CD4-positive, alpha-beta T cell treated with Interleukin-6 at 100 ng/mL for 8 hours (primary cell): ENCODE results near the gene ARID5B.

Experiments
- DNase-seq: peaks from one replicate; pipeline ENCODE4 v3.0.0-alpha.2; 2020; ENCODE audit warnings: mixed read lengths, low spot score

Gene ARID5B

GRCh38 chr10:61904733-61905725 lies 3.5 kb downstream of the ARID5B start:
- DNase-seq: peak; percentile 34

DNA sequence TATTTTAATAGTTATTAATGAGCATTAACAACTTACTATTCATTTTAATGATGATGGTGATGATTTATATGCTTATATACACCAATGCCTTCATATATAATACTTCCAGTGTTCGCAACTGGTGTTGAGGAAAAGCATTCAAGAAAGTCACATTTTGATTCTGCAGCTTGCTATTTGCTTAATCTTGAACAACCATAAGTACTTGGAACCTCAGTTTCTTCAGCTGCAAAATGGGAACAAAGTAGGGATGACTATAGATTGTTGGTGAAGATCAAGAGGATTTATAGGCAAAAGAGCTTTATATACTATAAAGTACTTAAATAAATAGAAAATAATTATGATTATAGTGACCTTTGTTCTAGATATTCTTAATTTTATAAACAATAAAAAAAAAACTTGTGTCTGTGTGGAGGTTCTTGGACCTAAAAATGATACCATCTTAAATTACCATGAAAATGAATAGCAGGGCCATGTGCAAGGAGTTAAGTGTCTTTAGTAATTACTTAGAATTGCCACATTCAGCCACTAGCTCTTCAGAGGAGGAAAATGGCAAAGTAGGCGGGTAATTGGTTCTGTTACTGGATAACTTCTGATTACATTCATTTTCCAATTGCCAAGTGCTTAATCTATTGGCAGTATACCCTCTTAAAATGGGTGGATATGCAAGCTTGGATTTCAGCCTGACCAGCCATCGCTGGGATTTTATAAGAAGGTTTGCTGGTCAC lies 4.5 kb downstream of the ARID5B start:
- no peak for DNase-seq

DNA sequence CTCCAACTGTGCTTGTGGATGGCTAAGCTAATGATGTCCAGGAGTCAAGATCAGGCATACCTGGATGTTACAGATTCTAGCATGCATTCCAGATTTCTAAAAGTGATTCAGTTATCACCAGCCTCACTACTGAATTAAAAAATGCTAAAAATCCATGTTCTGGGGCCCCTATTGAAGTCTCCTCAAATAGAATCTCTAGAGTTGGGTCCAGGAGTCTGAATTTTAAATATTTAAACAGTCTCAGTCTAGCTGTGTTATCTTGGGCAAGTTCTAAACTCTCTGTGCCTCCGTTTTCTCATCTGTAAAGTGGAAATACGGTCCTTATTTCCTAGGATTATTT lies 5.0 kb downstream of the ARID5B start:
- no peak for DNase-seq

DNA sequence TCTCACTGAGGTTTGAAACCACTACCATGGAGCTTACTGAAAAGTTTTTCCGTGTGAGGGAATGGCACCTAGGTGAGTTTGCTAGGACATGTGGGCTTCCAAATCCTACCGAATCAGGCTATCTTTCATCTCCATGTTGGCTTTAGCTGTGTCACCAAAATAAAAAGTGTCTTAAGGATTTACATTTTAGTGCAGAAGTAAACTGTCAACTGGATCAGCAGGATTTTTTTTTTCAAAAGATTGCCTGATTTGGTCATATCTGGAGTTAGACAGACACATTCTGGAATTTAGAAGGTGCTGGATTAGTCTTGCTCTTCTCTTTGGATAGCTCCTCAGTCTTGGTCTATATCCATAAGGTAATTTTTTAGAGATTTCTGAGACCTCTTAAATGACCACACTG lies 5.5 kb downstream of the ARID5B start:
- DNase-seq: no peak

GRCh38 chr10:61907587-61907986 lies 6.1 kb downstream of the ARID5B start:
- DNase-seq: no peak

DNA sequence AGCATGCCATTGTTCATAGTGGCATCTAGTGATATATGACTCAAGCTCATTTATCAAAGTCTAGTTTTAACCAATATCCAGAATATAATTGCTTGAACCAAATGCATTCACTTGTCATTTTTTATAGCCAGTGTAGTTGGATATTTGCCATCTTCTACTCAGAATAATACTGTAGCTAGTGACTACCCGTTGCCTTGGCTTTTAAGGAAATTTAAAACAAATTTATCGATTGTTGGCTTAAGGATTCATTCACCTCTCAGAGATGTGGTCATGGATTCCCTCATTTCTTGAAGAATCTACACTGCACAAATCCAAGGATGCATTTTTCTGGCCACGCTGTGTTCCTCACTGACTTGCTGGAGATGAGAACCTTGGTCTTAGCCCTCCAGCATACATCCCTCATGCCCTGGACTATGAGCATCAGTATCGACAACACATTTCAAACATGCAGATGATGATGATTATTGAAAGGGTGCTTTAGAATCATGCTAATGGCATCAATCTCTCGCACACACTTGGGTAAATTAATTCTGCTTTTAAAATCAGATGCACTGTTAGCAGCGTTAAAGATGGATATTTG lies 8.8 kb downstream of the ARID5B start:
- no peak for DNase-seq

DNA sequence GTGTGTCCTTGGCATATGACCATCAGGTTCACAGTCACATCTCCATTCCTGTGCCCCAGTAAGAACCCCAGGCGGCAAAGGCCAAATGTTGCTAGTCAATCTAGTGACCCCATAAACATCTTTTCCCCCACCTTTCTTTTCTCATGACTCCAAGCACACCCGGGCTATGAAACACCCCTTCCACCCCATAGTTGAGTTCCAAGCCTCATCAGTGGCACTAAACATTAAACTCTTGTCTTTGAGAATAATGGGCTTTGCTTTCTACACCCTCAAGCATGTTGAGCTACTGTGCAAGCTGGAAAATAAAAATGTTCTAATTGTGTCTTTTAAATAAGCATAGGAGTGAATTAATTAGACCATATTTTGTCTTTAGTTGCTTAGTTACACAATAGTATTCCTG lies 9.4 kb downstream of the ARID5B start:
- no peak for DNase-seq

- no peak for DNase-seq
These were observed 9.9 kb downstream of the ARID5B start for GRCh38 chr10:61911425-61911824.

DNA sequence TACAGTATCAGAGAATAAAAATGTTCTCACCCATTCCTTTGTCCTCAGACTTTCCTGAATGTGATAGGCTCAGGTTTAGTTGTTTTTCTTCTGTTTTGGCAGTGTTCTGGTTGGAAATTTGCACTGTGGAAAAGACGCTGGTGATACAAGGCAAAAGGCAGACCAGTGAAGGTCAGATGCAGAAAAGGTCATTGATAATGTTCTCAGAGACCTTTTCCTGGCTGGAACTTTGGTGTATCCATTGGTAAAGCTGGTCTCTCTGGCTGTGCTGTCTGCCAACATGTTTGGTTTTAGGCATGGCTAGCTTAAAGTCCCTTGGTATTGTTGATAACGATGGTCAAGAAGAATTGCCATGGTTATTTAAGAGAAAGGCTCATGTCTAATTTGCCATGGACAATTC lies 11.5 kb downstream of the ARID5B start:
- DNase-seq: no peak

DNA sequence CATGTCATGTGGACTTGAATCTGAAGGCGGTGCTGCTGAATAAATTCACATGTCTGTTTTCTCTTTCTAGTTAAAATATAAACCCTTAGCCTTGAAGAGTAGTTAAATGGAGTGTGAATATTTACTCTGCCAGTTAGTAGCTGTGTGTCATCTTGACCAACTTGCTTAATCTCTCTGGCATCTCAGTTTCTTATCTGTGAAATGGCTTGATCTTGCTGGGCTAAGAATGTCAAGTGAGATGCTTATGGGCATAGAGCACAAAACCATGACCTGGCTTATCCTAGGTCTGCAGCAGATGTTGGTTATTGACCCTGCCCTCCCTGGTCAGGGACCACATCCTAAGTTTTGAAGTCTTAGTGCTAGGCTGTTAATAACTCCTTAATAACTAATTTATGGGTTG lies 16.6 kb downstream of the ARID5B start:
- DNase-seq: no peak

- no peak for DNase-seq
These were observed 17.5 kb downstream of the ARID5B start for GRCh38 chr10:61918989-61919388.

DNA sequence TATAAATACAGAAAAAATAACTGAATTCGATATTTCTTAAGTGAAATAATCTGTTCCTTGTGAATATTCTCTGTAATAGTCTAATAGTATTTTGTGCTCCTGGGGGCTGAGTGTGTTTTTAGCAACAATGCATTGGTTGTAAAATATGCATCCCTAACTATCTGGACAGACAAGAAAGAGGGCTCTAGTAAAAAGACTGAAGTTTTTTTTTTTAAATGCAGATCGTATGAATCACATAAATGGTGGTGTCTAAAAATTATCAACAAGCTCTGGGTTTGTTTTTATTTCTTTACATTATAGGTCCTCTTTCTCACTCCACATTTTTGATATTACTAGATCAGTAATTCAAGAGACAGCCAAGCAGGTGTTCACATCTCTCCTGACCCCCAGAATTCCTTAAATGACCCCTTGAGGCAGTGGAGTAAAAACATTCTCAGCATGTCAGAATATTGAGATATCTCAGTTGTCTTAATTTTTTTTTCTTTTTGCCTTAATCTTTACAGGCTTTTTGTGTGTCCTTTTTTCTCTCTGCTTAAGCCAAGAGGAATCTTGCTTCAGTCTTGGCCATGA lies 18.2 kb downstream of the ARID5B start:
- no peak for DNase-seq

- DNase-seq: no peak
These were observed 19.6 kb downstream of the ARID5B start for GRCh38 chr10:61921143-61921542.

GRCh38 chr10:61923210-61923949 lies 21.9 kb downstream of the ARID5B start:
- DNase-seq: no peak

- no peak for DNase-seq
These were observed 22.4 kb downstream of the ARID5B start for GRCh38 chr10:61923950-61924274.

DNA sequence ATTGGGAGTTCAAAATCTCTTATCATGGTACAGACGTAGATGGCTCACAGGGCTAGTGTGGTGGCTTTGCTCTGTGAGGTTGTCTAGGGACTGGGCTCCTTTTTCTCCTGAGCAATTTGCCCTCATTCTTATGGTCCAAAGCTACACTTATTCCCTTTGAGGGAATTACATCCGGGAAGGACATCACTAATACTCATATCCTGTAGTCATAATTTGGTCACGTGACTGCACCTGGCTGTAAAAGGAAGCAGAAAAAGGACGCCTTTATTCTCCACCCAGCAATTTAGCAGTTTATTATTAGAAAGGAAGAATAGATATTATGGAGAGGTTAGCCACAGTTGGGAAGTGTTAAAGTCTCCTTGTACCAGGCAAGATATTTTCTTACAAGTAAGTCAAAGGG lies 28.1 kb downstream of the ARID5B start:
- no peak for DNase-seq

- no peak for DNase-seq
These were observed 30.3 kb downstream of the ARID5B start for GRCh38 chr10:61931620-61932332.

DNA sequence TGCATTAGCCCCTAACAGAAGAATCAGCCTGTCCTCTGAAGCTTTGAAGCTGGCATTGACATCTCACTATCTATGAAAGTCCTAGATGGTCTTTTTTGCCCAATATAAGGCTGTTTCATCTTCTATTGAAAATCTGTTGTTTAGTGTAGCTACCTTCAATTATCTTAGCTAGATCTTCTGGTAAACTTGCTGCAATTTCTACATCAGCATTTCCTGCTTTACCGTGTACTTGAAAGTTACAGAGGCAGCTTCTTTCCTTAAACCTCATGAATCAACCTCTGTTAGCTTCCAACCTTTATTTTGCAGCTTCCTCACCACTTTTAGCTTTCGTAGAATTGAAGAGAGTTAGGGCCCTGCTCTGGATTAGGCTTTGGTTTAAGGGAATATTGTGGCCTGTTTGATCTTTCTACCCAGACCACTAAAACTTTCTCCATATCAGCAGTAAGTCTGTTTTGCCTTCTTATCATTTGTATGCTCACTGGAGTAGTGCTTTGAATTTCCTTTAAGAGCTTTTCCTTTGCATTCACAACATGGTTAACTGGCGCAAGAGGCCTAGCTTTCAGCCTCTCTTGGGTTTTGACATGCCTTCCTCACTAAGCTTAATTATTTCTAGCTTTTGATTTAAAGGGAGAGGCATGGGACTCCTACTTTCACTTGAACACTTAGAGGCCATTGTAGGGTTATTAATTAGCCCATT lies 32.5 kb downstream of the ARID5B start:
- no peak for DNase-seq

GRCh38 chr10:61935077-61935476 lies 33.6 kb downstream of the ARID5B start:
- DNase-seq: no peak

- no peak for DNase-seq
These were observed 35.3 kb downstream of the ARID5B start for GRCh38 chr10:61936770-61937169.
